GM12891 (cell line): Measurements from ENCODE around the gene SFI1.
"Not testable (repeated sequence)": the region's sequence is repeated elsewhere in the genome, so short reads cannot be mapped to it uniquely, and the experiment has no call there.

Experiments used
- DNase-seq: peaks from one replicate; pipeline ENCODE4 v3.0.0; 2011; ENCODE audit warnings: low spot score; ENCODE audit not compliant: insufficient read length
- FAIRE-seq: peaks from 2 replicates; lab custom pipeline; 2011; peaks lifted over from hg19 to GRCh38; lab: Jason Lieb, UNC
- PAX5 ChIP-seq: IDR thresholded peaks from 2 replicates; pipeline ENCODE4 v1.6.1; 2011; ENCODE audit warnings: low read length, moderate library complexity, mild to moderate bottlenecking; ENCODE audit not compliant: insufficient read depth, severe bottlenecking
- POLR2A ChIP-seq: IDR thresholded peaks from 2 replicates; pipeline ENCODE4 v1.6.1; 2011; ENCODE audit warnings: low read depth, low read length, control low read depth
- POLR2AphosphoS5 ChIP-seq: IDR thresholded peaks from 2 replicates; pipeline ENCODE4 v1.6.1; 2011; ENCODE audit warnings: low read depth, low read length, control low read depth
- POU2F2 ChIP-seq: IDR thresholded peaks from 2 replicates; pipeline ENCODE4 v1.6.1; 2011; ENCODE audit warnings: low read depth, mild to moderate bottlenecking, control low read depth, low read length, moderate library complexity
- SPI1 ChIP-seq: IDR thresholded peaks from 2 replicates; pipeline ENCODE4 v1.6.1; 2011; ENCODE audit warnings: low read depth, low read length, control low read depth
- TAF1 ChIP-seq: IDR thresholded peaks from 2 replicates; pipeline ENCODE4 v1.6.1; 2011; ENCODE audit warnings: low read depth, low read length, control low read depth

The SFI1 gene

DNA sequence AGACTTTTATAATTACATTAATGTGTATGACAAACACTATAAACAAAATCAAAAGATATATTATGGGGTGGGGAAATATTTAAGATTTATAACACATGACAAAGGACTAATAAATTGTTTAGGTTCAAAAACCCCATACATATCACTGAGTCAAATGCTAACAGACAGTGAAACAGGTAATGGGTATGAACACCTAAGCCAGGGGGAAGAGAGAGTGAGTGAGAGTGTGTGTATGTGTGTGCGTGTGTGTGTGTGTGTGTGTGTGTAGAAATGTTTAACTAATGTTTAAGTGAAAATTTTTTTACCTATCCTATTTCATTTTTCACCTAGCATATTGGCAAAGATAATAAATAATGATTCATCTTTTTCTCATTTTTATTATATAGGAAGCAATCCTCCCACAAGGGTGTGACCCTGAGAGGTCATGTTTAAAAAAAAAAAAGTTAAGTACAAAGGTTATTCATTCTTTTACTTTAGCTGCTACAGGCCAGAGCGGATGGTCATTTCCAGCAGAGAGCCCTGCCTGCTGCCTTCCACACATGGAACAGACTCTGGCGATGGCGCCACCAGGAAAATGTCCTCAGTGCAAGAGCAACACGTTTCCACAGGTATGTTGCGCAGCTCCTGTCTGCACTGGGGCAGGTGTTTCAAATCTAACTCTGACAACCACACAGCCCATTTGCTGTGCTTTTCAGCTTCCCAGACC, 92.8 kb downstream of the SFI1 start:
- TF ChIP-seq TAF1 (no peak), POLR2AphosphoS5 (no peak), POLR2A (no peak), PAX5 (no peak), SPI1 (no peak), POU2F2 (no peak)
- DNase-seq (no peak), FAIRE-seq (no peak)

DNA sequence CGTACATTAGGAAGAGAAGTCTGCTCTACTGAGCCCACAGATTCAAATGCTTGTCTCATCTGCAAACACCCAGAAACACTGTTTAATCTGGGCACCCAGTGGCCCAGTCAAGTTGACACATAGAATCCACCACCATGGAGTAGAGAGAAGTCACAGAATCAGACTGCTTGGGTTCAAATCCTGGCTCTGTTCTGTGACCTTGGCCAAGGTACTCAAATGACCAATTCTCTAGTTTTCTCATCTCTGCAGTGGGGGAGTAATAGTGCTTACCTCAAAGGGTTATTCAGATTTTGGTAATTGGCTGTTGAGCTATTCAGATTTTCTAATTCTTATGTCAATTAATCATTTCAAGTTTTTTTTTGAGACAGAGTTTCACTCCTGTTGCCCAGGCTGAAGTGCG, 93.8 kb downstream of the SFI1 start:
- not testable (repeated sequence) for DNase-seq, FAIRE-seq

DNA sequence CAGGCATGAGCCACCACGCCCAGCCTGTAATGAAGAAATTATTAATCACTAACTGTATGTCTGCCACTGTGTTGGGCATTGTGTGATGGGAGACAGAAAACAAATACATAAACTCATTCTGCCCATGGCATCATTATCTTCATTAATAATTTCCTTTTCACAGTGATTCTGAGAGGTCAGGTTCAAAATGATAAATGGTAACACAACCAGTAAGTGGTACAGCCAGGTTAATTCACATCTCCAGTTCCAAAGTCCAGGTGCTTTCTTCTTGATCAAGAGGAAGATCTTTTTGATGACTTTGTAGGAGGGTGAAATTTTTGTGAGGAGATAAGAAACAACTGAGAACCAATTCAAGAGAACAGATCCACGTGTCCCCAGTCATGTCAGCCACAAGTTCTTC, 98.9 kb downstream of the SFI1 start:
- FAIRE-seq (no peak), DNase-seq (no peak)
- TF ChIP-seq TAF1 (no peak), PAX5 (no peak), POLR2A (no peak), SPI1 (no peak), POU2F2 (no peak), POLR2AphosphoS5 (no peak)

DNA sequence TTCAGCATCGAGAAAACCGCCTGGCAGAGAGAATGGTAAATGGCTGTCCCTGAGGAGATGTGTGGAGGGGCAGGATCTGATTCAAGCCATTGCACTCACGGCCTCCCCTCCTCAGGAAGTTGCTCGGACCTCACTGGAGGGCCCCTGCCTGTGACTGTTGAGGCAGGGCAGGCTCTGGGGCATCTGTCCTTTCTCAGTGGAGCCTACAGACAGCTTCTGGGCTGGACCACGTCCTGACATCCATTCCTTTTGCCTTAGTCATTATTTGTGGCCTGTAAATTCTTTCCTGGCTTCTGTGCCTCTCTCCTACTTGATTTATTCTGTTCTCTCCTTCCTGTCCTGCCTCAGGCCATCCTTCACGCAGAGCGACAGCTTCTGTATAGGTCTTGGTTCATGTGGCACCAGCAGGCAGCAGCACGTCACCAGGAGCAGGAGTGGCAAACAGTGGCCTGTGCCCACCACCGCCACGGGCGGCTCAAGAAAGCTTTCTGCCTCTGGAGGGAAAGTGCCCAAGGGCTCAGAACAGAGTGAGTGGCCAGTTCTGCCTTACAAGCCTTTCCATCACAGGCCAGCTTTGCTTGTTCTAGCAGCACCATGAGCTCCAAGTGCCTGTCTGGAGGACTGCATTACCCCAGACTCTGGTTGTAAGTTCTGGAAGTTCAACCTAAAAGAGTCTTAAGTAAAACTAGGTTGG, 106.1 kb downstream of the SFI1 start:
- no peak for TF ChIP-seq TAF1
- TF ChIP-seq SPI1, result no peak
- TF ChIP-seq PAX5, result no peak
- TF ChIP-seq POLR2A, result no peak
- no peak for TF ChIP-seq POLR2AphosphoS5
- TF ChIP-seq POU2F2, result no peak
- FAIRE-seq (no peak), DNase-seq (no peak)

DNA sequence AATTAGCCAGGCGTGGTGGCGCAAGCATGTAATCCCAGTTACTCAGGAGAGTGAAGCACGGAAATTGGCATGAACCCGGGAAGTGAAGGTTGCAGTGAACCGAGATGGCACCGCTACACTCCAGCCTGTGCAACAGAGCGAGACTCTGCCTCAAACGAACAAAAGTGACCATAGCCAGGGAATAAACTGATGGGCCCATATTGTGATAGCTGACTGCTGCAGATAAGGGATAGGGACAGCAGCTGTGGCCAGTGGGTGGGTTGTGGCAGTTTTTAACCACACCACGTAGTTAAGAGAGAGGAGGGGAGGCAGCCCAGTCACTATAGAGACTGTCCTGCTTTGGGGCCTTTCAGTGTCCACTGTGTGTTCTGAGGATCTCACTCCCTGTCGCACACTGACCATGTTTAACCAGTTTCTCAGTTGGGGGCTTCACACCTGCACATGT, 106.8 kb downstream of the SFI1 start:
- no peak for DNase-seq
- FAIRE-seq, result no peak
- TF ChIP-seq PAX5 (no peak), TAF1 (no peak), POU2F2 (no peak), POLR2AphosphoS5 (no peak)

DNA sequence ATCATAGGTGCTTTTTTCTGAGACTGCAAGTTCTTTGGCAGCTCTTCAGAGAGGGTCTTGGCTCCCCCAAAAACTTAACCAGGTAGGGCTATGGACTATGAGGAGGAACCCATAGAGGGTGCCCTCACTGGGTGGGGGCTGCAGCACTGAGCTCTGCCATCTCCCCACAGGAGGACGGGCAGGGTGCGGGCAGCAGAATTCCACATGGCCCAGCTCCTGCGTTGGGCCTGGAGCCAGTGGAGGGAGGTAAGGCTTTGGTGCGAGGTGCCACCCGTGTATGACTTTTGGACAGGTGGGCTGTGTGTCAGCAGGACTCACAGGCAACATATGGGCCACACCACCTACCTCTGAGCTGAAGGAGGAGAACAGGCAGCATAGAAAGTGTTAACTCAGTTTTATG, 107.2 kb downstream of the SFI1 start:
- DNase-seq (no peak), FAIRE-seq (no peak)
- TF ChIP-seq SPI1 (no peak), PAX5 (no peak), POLR2A (no peak), POU2F2 (no peak)

DNA sequence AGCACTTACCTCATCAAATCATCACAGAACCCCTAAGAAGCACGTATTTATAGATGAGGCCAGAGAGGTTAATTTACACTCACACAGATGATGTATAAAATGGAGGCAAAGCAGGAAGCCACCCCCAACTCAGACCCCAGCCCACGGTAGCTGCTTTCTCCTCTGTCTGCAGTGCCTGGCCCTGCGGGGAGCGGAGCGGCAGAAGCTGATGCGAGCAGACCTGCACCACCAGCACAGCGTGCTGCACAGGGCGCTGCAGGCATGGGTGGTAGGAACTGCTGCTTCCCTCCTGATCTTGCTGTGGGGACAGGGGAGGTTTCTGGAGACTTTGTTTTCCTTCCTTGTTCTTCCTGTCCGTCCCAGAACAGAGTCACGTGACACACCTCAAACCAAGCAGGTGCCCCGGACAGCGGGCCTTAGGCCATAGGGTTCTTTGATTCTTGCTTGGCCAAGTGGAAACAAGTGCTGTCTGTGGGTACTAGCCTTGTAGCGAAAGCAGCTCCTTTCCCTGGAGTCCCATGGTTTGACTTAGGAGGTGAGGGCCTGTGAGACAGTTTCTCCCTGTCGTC, 107.9 kb downstream of the SFI1 start:
- TF ChIP-seq SPI1 (no peak), TAF1 (no peak), POLR2AphosphoS5 (no peak), PAX5 (no peak), POU2F2 (no peak), POLR2A (no peak)
- DNase-seq (no peak), FAIRE-seq (no peak)

DNA sequence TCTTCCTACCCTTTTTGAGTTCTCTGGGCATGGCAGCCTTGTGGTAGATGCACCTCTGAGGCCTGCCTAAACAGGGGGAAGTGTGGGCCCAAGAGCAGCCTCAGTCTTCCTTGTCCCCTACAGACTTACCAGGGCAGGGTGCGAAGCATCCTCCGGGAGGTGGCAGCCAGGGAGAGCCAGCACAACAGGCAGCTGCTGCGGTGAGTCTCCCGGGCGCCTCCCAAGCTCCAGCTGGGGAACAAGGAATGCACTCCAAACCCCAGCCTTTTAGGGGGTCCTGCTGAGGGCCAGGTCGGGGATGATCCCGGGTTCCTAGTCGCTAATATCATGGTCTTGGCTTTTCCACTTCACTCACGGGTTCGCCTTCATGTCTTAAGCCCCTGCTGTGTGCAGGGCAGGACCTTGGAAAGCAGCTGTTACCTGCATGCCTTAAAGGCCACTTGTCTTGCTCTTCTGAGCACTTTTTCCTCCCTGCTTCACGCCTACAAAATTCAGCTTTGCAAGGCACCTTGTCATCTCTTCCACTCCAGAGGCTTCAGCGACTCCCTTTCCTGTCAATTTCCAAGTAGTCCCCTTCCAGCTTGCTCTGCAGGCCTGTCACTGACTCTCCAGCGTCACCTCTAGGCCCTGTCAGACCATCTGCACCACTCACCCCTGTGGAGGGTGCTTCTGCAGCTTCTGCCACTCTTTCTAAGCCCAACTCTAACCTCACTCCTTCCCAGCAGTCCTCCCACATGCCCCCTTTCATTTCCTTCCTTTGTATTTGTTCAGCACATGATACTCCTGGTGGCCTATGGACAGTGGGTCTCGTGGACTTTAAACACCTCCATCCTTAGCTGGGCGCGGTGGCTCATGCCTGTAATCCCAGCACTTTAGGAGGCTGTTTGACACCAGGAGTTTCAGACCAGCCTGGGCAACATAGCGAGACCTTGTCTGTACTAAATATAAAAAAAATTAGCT, 108.7 kb downstream of the SFI1 start:
- DNase-seq, result no peak
- no peak for FAIRE-seq
- no peak for TF ChIP-seq POLR2A
- TF ChIP-seq PAX5, result no peak
- no peak for TF ChIP-seq TAF1
- no peak for TF ChIP-seq POLR2AphosphoS5
- no peak for TF ChIP-seq SPI1
- no peak for TF ChIP-seq POU2F2

DNA sequence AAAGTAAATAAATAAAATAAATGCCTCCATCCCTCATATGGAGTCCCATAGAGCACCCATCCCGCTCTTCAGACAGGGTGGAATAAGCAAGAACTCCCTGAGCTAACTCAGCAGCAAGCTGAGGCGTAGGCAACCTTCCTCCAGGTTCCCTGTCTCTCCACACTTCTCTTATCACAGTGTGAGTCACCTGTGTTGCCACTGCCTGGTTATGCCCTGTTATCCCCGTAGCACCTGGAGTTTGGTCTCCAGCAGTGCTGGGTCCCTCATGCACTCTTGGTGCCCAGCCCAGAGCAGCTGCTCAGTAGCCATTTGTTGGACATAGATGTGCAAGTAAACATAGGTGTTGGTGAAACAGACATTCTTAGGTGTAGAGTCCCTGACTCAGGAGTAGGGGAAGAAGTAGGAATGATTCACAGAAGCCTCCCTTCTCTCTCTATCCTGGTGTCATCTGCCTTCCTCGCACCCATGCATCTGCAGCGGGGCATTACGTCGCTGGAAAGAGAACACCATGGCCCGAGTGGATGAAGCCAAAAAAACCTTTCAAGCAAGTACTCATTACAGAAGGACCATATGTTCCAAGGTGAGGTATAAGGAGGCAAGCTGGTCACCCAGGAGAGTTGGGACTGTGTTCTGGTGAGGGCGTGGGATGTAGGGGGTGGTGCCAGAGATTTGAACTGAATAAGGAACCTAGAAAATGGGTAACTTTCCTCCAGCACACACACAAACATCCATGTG, 109.7 kb downstream of the SFI1 start:
- FAIRE-seq (no peak), DNase-seq (no peak)
- TF ChIP-seq PAX5, result no peak
- no peak for TF ChIP-seq POLR2A
- no peak for TF ChIP-seq SPI1
- no peak for TF ChIP-seq POU2F2
- TF ChIP-seq POLR2AphosphoS5, result no peak
- TF ChIP-seq TAF1, result no peak
